ENCODE data around the gene FTH1. TPM values are rescaled to one million over a fixed set of nuclear protein-coding genes. Genes with fewer than 3 reads are reported as not detected.

The FTH1 gene
- total and polyA plus RNA-seq, 2 of the 13 experiments (the other 11 are each of a cell fraction or from before 2014, with no cell fraction given) = 607 to 760 TPM

DNA sequence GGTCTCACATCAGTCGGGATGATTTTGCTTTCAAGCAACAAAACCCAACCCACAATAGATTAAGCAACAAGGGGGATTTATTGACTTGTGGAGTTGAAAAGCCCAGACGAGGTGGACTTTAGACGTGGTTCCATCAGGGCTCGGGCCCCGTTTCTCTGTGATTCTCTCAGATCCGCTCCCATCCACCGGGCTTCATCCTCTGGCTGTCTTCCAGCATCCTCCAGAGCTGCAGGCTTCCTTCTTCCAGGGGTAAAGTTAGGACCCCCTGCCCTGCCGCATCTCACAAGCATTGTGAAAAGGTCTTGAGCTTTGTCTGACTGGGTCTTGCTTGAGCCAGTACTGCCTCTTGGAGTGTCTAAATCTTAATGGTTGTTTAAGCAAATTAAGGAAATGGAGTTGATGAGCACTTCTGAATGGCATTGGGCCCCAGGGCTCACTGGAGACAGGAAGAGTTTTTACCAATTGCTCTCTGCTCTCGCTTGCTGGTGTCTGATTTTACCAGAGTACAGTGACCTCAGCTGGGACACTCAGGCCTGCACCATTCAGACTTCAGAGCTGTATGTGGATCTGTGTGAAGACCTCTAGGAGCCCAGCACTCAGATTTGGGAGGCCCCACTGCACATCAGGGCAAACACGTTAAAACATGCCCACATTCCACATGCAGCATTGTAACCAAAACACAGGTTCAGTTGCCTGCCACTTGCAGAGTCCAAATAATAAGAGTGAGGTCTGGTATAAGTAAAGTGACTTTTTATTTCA lies 13.5 kb upstream of the FTH1 start (continued):
- no peak for TF ChIP-seq ZNF142 (CRISPR knock-in tag; IDR thresholded peaks at IDR 0.05)
- no peak for TF ChIP-seq ZSCAN29 (CRISPR knock-in tag; conservative IDR thresholded peaks at IDR 0.05)
- TF ChIP-seq, protein P1, sequence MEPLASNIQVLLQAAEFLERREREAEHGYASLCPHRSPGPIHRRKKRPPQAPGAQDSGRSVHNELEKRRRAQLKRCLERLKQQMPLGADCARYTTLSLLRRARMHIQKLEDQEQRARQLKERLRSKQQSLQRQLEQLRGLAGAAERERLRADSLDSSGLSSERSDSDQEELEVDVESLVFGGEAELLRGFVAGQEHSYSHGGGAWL (CRISPR knock-in tag; IDR thresholded peaks at IDR 0.05) = no peak
- TF ChIP-seq THAP8 (CRISPR knock-in tag; IDR thresholded peaks at IDR 0.05; ENCODE audit: borderline replicate concordance) = no peak
- TF ChIP-seq ZNF431 (CRISPR knock-in tag; IDR thresholded peaks at IDR 0.05; ENCODE audit: borderline replicate concordance, low read depth) = no peak
- TF ChIP-seq ZNF354B (CRISPR knock-in tag; IDR thresholded peaks at IDR 0.05) = no peak
- TF ChIP-seq RBAK (CRISPR knock-in tag; IDR thresholded peaks at IDR 0.05) = 0 out of 2 replicates have a peak, but pooled peaks have one; percentile 51
- TF ChIP-seq MBNL3 (CRISPR knock-in tag; conservative IDR thresholded peaks at IDR 0.05) = no peak
- TF ChIP-seq NR2F6 (IDR thresholded peaks at IDR 0.05) = no peak
- 0 out of 2 replicates have a peak, but pooled peaks have one; percentile 48 for TF ChIP-seq NR2F6 (CRISPR knock-in tag; IDR thresholded peaks at IDR 0.05)
- TF ChIP-seq, protein P2, sequence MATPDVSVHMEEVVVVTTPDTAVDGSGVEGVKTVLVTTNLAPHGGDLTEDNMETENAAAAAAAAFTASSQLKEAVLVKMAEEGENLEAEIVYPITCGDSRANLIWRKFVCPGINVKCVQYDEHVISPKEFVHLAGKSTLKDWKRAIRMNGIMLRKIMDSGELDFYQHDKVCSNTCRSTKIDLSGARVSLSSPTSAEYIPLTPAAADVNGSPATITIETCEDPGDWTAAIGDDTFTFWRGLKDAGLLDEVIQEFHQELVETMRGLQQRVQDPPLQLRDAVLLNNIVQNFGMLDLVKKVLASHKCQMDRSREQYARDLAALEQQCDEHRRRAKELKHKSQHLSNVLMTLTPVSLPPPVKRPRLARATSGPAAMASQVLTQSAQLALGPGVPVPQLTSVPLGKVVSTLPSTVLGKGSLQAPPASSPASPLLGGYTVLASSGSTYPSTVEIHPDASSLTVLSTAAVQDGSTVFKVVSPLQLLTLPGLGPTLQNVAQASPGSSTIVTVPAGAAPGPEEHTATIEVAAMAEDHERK (CRISPR knock-in tag; IDR thresholded peaks at IDR 0.05; ENCODE audit: low read depth) = no peak
- TF ChIP-seq MAFF (IDR thresholded peaks at IDR 0.05; ENCODE audit: low read depth, low read length) = no peak
- TF ChIP-seq MTF1 (CRISPR knock-in tag; IDR thresholded peaks at IDR 0.05) = no peak
- TF ChIP-seq FIP1L1 (IDR thresholded peaks at IDR 0.05; ENCODE audit: borderline replicate concordance, insufficient read depth, low read depth, low read length) = no peak
- TF ChIP-seq CHD2 (IDR thresholded peaks at IDR 0.05; ENCODE audit: low read depth, low read length) = no peak
- no peak for TF ChIP-seq ZNF761 (CRISPR knock-in tag; conservative IDR thresholded peaks at IDR 0.05)
- no peak for TF ChIP-seq ZNF614 (CRISPR knock-in tag; IDR thresholded peaks at IDR 0.05; ENCODE audit: borderline replicate concordance)
- TF ChIP-seq ELF4 (CRISPR knock-in tag; IDR thresholded peaks at IDR 0.05; ENCODE audit: borderline replicate concordance) = no peak
- no peak for TF ChIP-seq EED (CRISPR knock-in tag; IDR thresholded peaks at IDR 0.05)
- TF ChIP-seq, protein P3, sequence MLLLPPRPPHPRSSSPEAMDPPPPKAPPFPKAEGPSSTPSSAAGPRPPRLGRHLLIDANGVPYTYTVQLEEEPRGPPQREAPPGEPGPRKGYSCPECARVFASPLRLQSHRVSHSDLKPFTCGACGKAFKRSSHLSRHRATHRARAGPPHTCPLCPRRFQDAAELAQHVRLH (CRISPR knock-in tag; IDR thresholded peaks at IDR 0.05; ENCODE audit: borderline replicate concordance, low read depth) = no peak; the same call in 1 of the 2 replicates

All from HepG2 (cell line).